CD8-positive, alpha-beta memory T cell (primary cell): ENCODE data around the gene EPHA7. TPM values are rescaled to one million over a fixed set of nuclear protein-coding genes. Genes with fewer than 3 reads are reported as not detected.

ENCODE experiments used
- CTCF ChIA-PET: fragments of 350-600 bp; sonication (Branson Sonifier 250); formaldehyde crosslinking; loops from one replicate; lab custom pipeline; 2021; ENCODE audit warnings: antibody characterized with exemption; lab: Charles Lee
- POLR2A ChIA-PET: fragments of 350-600 bp; sonication (Branson Sonifier 250); formaldehyde crosslinking; loops from one replicate; lab custom pipeline; 2021; ENCODE audit warnings: antibody characterized with exemption; lab: Charles Lee
- DNase-seq, 5 donors: peaks; one replicate each; pipeline versions ENCODE4 v3.0.0 to v3.0.0-alpha.2; 2020 to 2022; ENCODE audit warnings: mixed read lengths in 1 of 5
- H3K27ac ChIP-seq: one replicate; pipeline ENCODE4 v1.7.0; 2013; ENCODE audit warnings: low read depth, mild to moderate bottlenecking, low read length, moderate library complexity
- H3K27me3 ChIP-seq: 2 replicates; pipeline ENCODE4 v1.7.0; 2013; ENCODE audit warnings: low read length, mild to moderate bottlenecking; ENCODE audit not compliant: insufficient read depth, poor library complexity, severe bottlenecking
- H3K36me3 ChIP-seq: 2 replicates; pipeline ENCODE4 v1.7.0; 2013; ENCODE audit warnings: mild to moderate bottlenecking, low read length, moderate library complexity; ENCODE audit not compliant: insufficient read depth
- H3K4me1 ChIP-seq: 2 replicates; pipeline ENCODE4 v1.7.0; 2013; ENCODE audit warnings: mild to moderate bottlenecking, low read length, moderate library complexity; ENCODE audit not compliant: insufficient read depth
- H3K4me3 ChIP-seq: 2 replicates; pipeline ENCODE4 v1.7.0; 2013; ENCODE audit warnings: mild to moderate bottlenecking, low read length
- H3K9me3 ChIP-seq: 2 replicates; pipeline ENCODE4 v1.7.0; 2013; ENCODE audit warnings: mild to moderate bottlenecking, low read length
- H3K27ac Mint-ChIP-seq, 8 donors: one replicate each; pipeline ENCODE4 v1.8.0; 2020 to 2021; ENCODE audit warnings: mixed read lengths in 8 of 8, mild to moderate bottlenecking in 6 of 8, inconsistent platforms in 3 of 8, moderate library complexity in 3 of 8
- H3K27me3 Mint-ChIP-seq, 2 donors: one replicate each; pipeline ENCODE4 v1.8.0; 2020 to 2021; ENCODE audit warnings: mixed read lengths in 2 of 2, mild to moderate bottlenecking in 1 of 2, moderate library complexity in 1 of 2
- H3K36me3 Mint-ChIP-seq, 3 donors: one replicate each; pipeline ENCODE4 v1.8.0; 2020 to 2021; ENCODE audit warnings: mixed read lengths in 3 of 3, inconsistent platforms in 1 of 3, mild to moderate bottlenecking in 1 of 3
- H3K4me1 Mint-ChIP-seq, 3 donors: one replicate each; pipeline ENCODE4 v1.8.0; 2020 to 2021; ENCODE audit warnings: mixed read lengths in 3 of 3, inconsistent platforms in 1 of 3, mild to moderate bottlenecking in 1 of 3
- H3K4me3 Mint-ChIP-seq, 7 donors: one replicate each; pipeline ENCODE4 v1.8.0; 2020 to 2021; ENCODE audit warnings: mixed read lengths in 7 of 7, mild to moderate bottlenecking in 6 of 7, moderate library complexity in 4 of 7, inconsistent platforms in 2 of 7
- H3K9me3 Mint-ChIP-seq, 5 donors: one replicate each; pipeline ENCODE4 v1.8.0; 2020 to 2022; ENCODE audit warnings: mixed read lengths in 5 of 5, mild to moderate bottlenecking in 3 of 5, moderate library complexity in 2 of 5, inconsistent platforms in 1 of 5
- polyA plus RNA-seq: library from polyadenylated mRNA; unstranded; fragments of 300-500 nt; fragmentation: Illumina TruSeq; gene quantifications from one replicate; pipeline ENCODE4 v1.2.3, GENCODE V29; 2021
- total RNA-seq, 2 experiments: library from RNA; stranded (reverse); gene quantifications; one replicate each; pipeline ENCODE4 v1.2.3, GENCODE V29; 2021

EPHA7 gene
- total and polyA plus RNA-seq, 3 experiments from 2014 or later, result not detected

DNA sequence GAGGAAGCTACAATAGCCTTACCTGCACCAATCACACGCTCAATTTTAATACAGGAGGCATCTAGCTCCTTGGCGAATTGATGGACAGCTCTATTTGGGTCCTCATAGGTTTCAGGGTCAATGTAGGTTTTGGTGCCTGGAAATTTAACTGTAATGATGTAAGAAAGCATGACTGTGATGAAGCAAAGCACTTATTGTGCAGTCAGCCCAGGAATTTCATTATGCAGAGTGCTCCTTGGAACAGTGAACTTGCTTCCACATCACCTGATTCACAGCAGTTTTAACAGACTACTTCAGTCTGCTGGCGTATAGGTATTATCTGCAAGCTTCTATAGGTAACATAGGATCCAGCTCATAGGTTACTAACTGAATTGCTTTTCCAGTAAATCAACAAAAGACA, 160.0 kb downstream of the EPHA7 start:
- Mint-ChIP-seq H3K4me3 (no peak overlapping the region), H3K27ac (no peak overlapping the region)

DNA sequence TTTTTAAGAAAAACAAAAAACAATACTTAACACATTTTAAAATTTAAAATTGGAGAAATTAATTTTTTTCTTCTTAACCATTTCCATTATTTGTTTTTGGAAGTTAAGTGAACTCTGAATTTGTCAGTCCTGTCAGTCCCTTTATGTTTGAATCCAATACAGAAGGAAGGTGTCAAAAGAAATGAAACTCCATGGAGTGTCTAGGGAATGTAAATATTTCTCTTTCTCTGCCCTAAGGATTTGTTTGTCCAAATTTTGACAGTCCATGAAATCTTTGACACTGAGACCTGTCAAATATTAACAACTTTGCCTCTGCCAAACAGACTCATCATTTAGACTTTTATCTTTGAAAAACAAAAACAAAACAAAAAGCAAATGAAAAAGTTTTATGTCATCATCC, 166.4 kb downstream of the EPHA7 start:
- Mint-ChIP-seq H3K27me3 (no peaks in the 10 kb centered on the region), H3K27ac (no peak overlapping the region), H3K9me3 (peaks cover 0 to 29% (median 2%) of the 10 kb centered on the region in 5 donors), H3K4me3 (no peak overlapping the region), H3K4me1 (no peaks in the 10 kb centered on the region), H3K36me3 (no peaks in the 10 kb centered on the region)
- ChIA-PET POLR2A (no interaction called here), CTCF (no interaction called here)
- no peak for DNase-seq
- H3K4me3 ChIP-seq, result no peak overlapping the region
- no peaks in the 10 kb centered on the region for H3K4me1 ChIP-seq
- no peak overlapping the region for H3K27ac ChIP-seq
- H3K27me3 ChIP-seq, result no peaks in the 10 kb centered on the region
- H3K36me3 ChIP-seq, result no peaks in the 10 kb centered on the region
- no peaks in the 10 kb centered on the region for H3K9me3 ChIP-seq

More for the DNA sequence above, 160.0 kb downstream of the EPHA7 start:
- no peaks in the 10 kb centered on the region for H3K27me3 Mint-ChIP-seq
- no peaks in the 10 kb centered on the region for H3K4me1 ChIP-seq
- no peaks in the 10 kb centered on the region for H3K27me3 ChIP-seq
- peaks cover 0 to 41% (median 5%) of the 10 kb centered on the region in 5 donors for H3K9me3 Mint-ChIP-seq
- H3K4me1 Mint-ChIP-seq, result no peaks in the 10 kb centered on the region
- H3K27ac ChIP-seq, result no peak overlapping the region
- CTCF ChIA-PET, result no interaction called here
- no peaks in the 10 kb centered on the region for H3K36me3 ChIP-seq
- no peaks in the 10 kb centered on the region for H3K9me3 ChIP-seq
- POLR2A ChIA-PET, result no interaction called here
- H3K4me3 ChIP-seq, result no peak overlapping the region
- H3K36me3 Mint-ChIP-seq, result no peaks in the 10 kb centered on the region
- DNase-seq, result no peak

DNA sequence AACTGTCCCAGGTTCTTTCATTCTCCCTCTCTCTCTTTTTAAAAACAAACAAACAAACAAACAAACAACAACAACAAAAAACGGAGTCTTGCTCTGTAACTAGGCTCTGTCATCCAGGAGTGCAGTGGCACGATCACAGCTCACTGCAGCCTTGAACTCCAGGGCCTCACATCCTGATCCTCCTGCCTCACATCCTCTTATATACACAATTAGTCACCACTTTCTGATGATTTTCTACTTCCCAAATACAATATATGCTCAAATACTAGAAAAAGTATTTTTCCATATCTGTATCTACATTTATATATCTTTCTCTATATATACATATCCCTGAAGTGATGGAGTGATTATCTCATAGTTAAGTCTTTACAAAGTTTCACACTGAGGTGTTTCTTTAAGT, 170.7 kb downstream of the EPHA7 start:
- Mint-ChIP-seq H3K27ac (no peak overlapping the region), H3K27me3 (no peaks in the 10 kb centered on the region), H3K4me1 (no peaks in the 10 kb centered on the region), H3K36me3 (no peaks in the 10 kb centered on the region), H3K4me3 (no peak overlapping the region), H3K9me3 (peaks cover 0 to 23% (median 2%) of the 10 kb centered on the region in 5 donors)
- H3K36me3 ChIP-seq, result no peaks in the 10 kb centered on the region
- no peaks in the 10 kb centered on the region for H3K27me3 ChIP-seq
- H3K4me3 ChIP-seq, result no peak overlapping the region
- H3K9me3 ChIP-seq, result no peaks in the 10 kb centered on the region
- no peaks in the 10 kb centered on the region for H3K4me1 ChIP-seq
- H3K27ac ChIP-seq, result no peak overlapping the region
- DNase-seq, result no peak
- CTCF ChIA-PET, result no interaction called here
- POLR2A ChIA-PET, result no interaction called here

GRCh38 chr6:93243231-93243778, 176.1 kb downstream of the EPHA7 start:
- Histone ChIP-seq H3K27ac (no peak overlapping the region), H3K4me3 (no peak overlapping the region), H3K4me1 (no peaks in the 10 kb centered on the region), H3K9me3 (no peaks in the 10 kb centered on the region), H3K36me3 (no peaks in the 10 kb centered on the region), H3K27me3 (no peaks in the 10 kb centered on the region)
- no peaks in the 10 kb centered on the region for H3K36me3 Mint-ChIP-seq
- no peaks in the 10 kb centered on the region for H3K4me1 Mint-ChIP-seq
- ChIA-PET POLR2A (no interaction called here), CTCF (no interaction called here)
- no peak overlapping the region for H3K27ac Mint-ChIP-seq
- no peak for DNase-seq
- H3K9me3 Mint-ChIP-seq, result peaks cover 2 to 23% (median 8%) of the 10 kb centered on the region in 5 donors
- H3K27me3 Mint-ChIP-seq, result no peaks in the 10 kb centered on the region
- H3K4me3 Mint-ChIP-seq, result no peak overlapping the region

DNA sequence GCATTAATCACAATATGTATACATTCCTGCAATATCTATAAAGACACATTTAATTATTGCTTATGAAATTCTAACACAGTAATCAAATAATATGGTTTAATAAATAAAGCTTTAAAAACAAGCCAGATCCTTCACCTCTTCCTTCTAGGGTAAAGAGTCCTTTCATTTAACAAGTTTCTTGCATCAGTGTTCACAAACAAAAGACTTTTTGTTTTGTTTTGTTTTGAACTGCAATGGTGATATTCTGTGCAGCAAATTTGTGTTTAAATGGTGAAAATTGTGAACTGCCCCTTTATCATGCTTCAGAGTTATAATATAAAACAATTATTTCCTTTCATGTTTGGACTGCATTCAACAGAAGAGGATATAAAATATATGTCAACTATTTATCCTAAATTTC, 177.3 kb downstream of the EPHA7 start:
- Mint-ChIP-seq H3K27ac (no peak overlapping the region), H3K4me3 (no peak overlapping the region), H3K9me3 (peaks cover 2 to 24% (median 11%) of the 10 kb centered on the region in 5 donors), H3K4me1 (no peaks in the 10 kb centered on the region), H3K36me3 (no peaks in the 10 kb centered on the region), H3K27me3 (no peaks in the 10 kb centered on the region)
- DNase-seq, result no peak
- H3K36me3 ChIP-seq, result no peaks in the 10 kb centered on the region
- ChIA-PET POLR2A (no interaction called here), CTCF (no interaction called here)
- H3K9me3 ChIP-seq, result no peaks in the 10 kb centered on the region
- no peaks in the 10 kb centered on the region for H3K4me1 ChIP-seq
- no peaks in the 10 kb centered on the region for H3K27me3 ChIP-seq
- no peak overlapping the region for H3K4me3 ChIP-seq
- no peak overlapping the region for H3K27ac ChIP-seq

GRCh38 chr6:93238632-93239031, 180.7 kb downstream of the EPHA7 start:
- Histone ChIP-seq H3K27ac (no peak overlapping the region), H3K4me3 (no peak overlapping the region), H3K9me3 (no peaks in the 10 kb centered on the region), H3K27me3 (no peaks in the 10 kb centered on the region), H3K36me3 (no peaks in the 10 kb centered on the region), H3K4me1 (no peaks in the 10 kb centered on the region)
- no peaks in the 10 kb centered on the region for H3K36me3 Mint-ChIP-seq
- H3K27me3 Mint-ChIP-seq, result no peaks in the 10 kb centered on the region
- no peak for DNase-seq
- peaks cover 6 to 24% (median 11%) of the 10 kb centered on the region in 5 donors for H3K9me3 Mint-ChIP-seq
- no peak overlapping the region for H3K27ac Mint-ChIP-seq
- H3K4me3 Mint-ChIP-seq, result no peak overlapping the region
- CTCF ChIA-PET, result no interaction called here
- POLR2A ChIA-PET, result no interaction called here
- H3K4me1 Mint-ChIP-seq, result no peaks in the 10 kb centered on the region

DNA sequence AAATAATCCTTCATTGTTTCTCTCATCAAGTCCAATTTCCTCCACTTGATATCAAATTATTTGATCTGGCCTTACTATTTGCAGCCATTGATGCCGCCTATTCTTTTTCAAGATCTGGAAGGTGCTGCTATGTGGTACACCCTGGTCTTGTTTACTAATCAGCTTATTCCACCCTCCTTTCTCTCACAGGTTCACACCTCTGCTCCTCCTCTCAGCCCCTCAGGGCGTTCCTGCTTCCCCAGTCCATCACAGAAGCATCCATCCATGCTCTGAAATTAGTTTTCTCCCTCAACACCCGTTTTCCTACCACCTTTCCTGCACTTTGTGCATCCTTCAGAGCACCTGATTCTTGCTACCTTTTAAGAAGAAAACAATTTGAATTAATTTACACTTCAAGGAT, 183.6 kb downstream of the EPHA7 start:
- H3K4me3 Mint-ChIP-seq, result no peak overlapping the region
- H3K4me1 Mint-ChIP-seq, result no peaks in the 10 kb centered on the region
- H3K27ac ChIP-seq, result no peak overlapping the region
- no peak for DNase-seq
- ChIA-PET CTCF (no interaction called here), POLR2A (no interaction called here)
- no peak overlapping the region for H3K4me3 ChIP-seq
- H3K27me3 Mint-ChIP-seq, result no peaks in the 10 kb centered on the region
- H3K36me3 Mint-ChIP-seq, result no peaks in the 10 kb centered on the region
- no peak overlapping the region for H3K27ac Mint-ChIP-seq
- H3K36me3 ChIP-seq, result no peaks in the 10 kb centered on the region
- H3K27me3 ChIP-seq, result no peaks in the 10 kb centered on the region
- no peaks in the 10 kb centered on the region for H3K9me3 ChIP-seq
- H3K9me3 Mint-ChIP-seq, result peaks cover 6 to 18% (median 9%) of the 10 kb centered on the region in 5 donors
- H3K4me1 ChIP-seq, result no peaks in the 10 kb centered on the region

GRCh38 chr6:93226822-93227221, 192.5 kb downstream of the EPHA7 start:
- CTCF ChIA-PET, result no interaction called here
- Mint-ChIP-seq H3K36me3 (no peaks in the 10 kb centered on the region), H3K4me3 (no peak overlapping the region), H3K27me3 (no peaks in the 10 kb centered on the region), H3K27ac (no peak overlapping the region), H3K4me1 (no peaks in the 10 kb centered on the region), H3K9me3 (peaks cover 0 to 28% (median 4%) of the 10 kb centered on the region in 5 donors)
- Histone ChIP-seq H3K4me3 (no peak overlapping the region), H3K27ac (no peak overlapping the region), H3K9me3 (no peaks in the 10 kb centered on the region), H3K36me3 (no peaks in the 10 kb centered on the region), H3K4me1 (no peaks in the 10 kb centered on the region), H3K27me3 (no peaks in the 10 kb centered on the region)
- POLR2A ChIA-PET, result no interaction called here
- DNase-seq, result no peak
